ENCODE results near the gene SOCS7. TPM values are rescaled to one million over a fixed set of nuclear protein-coding genes. Genes with fewer than 3 reads are reported as not detected.

Gene SOCS7
- total and polyA plus RNA-seq, 2 experiments from 2014 or later = 2.7 to 15.9 TPM

GRCh38 chr17:38430822-38431221 is 79.2 kb downstream of the SOCS7 start:
- Histone ChIP-seq H3K79me2 (peaks cover 4% of the 10 kb centered on the region), H3K4me2 (no peak overlapping the region)
- WGBS (ENCODE audit: low lambda C conversion rate, missing lambda C conversion rate) = 89% methylated on average over 2 of the region's 2 CpGs

GRCh38 chr17:38431346-38432145 is 79.9 kb downstream of the SOCS7 start:
- Histone ChIP-seq H3K36me3 (replicated peaks; ENCODE audit: insufficient read depth, low read depth) (no peaks in the 10 kb centered on the region), H3K9me2 (replicated peaks; ENCODE audit: insufficient read depth) (no peaks in the 10 kb centered on the region), H3K9me3 (ENCODE audit: low read depth) (no peaks in the 10 kb centered on the region), H4K20me1 (ENCODE audit: insufficient read depth, poor library complexity, severe bottlenecking) (peaks cover 5% of the 10 kb centered on the region), H3K79me2 (peaks cover 4% of the 10 kb centered on the region), H3K27me3 (no peaks in the 10 kb centered on the region), H3K4me3 (no peak overlapping the region), H2AFZ (no peak overlapping the region), H3K4me2 (no peak overlapping the region), H3K27ac (no peak overlapping the region), H3K4me1 (ENCODE audit: insufficient read depth) (peaks cover 13% of the 10 kb centered on the region)
- WGBS (ENCODE audit: low lambda C conversion rate, missing lambda C conversion rate) = 89% methylated on average over 10 of the region's 10 CpGs
- TF ChIP-seq EZH2phosphoT487 (IDR thresholded peaks at IDR 0.05; ENCODE audit: low read depth, severe bottlenecking, unreplicated experiment) (no peak), EZH2 (IDR thresholded peaks at IDR 0.05; ENCODE audit: borderline replicate concordance) (no peak)
- TF ChIP-seq, protein P1, sequence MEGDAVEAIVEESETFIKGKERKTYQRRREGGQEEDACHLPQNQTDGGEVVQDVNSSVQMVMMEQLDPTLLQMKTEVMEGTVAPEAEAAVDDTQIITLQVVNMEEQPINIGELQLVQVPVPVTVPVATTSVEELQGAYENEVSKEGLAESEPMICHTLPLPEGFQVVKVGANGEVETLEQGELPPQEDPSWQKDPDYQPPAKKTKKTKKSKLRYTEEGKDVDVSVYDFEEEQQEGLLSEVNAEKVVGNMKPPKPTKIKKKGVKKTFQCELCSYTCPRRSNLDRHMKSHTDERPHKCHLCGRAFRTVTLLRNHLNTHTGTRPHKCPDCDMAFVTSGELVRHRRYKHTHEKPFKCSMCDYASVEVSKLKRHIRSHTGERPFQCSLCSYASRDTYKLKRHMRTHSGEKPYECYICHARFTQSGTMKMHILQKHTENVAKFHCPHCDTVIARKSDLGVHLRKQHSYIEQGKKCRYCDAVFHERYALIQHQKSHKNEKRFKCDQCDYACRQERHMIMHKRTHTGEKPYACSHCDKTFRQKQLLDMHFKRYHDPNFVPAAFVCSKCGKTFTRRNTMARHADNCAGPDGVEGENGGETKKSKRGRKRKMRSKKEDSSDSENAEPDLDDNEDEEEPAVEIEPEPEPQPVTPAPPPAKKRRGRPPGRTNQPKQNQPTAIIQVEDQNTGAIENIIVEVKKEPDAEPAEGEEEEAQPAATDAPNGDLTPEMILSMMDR (IDR thresholded peaks at IDR 0.05; ENCODE audit: poor library complexity) = no peak
- no peak for DNase-seq (ENCODE audit: low spot score)

More at GRCh38 chr17:38430822-38431221, 79.2 kb downstream of the SOCS7 start:
- no peaks in the 10 kb centered on the region for H3K36me3 ChIP-seq (replicated peaks; ENCODE audit: insufficient read depth, low read depth)
- H3K4me1 ChIP-seq (ENCODE audit: insufficient read depth) = peaks cover 13% of the 10 kb centered on the region
- H3K27ac ChIP-seq = no peak overlapping the region
- no peak for DNase-seq (ENCODE audit: low spot score)
- H3K9me3 ChIP-seq (ENCODE audit: low read depth) = no peaks in the 10 kb centered on the region
- no peak overlapping the region for H3K4me3 ChIP-seq
- peaks cover 2% of the 10 kb centered on the region for H4K20me1 ChIP-seq (ENCODE audit: insufficient read depth, poor library complexity, severe bottlenecking)
- H3K9me2 ChIP-seq (replicated peaks; ENCODE audit: insufficient read depth) = no peaks in the 10 kb centered on the region
- TF ChIP-seq EZH2phosphoT487 (IDR thresholded peaks at IDR 0.05; ENCODE audit: low read depth, severe bottlenecking, unreplicated experiment) (no peak), EZH2 (IDR thresholded peaks at IDR 0.05; ENCODE audit: borderline replicate concordance) (no peak)
- TF ChIP-seq, protein P1 (IDR thresholded peaks at IDR 0.05; ENCODE audit: poor library complexity) = no peak
- H2AFZ ChIP-seq = no peak overlapping the region
- no peaks in the 10 kb centered on the region for H3K27me3 ChIP-seq

GRCh38 chr17:38434178-38434665 is 82.6 kb downstream of the SOCS7 start:
- no peak overlapping the region for H2AFZ ChIP-seq
- TF ChIP-seq, protein P1 (IDR thresholded peaks at IDR 0.05; ENCODE audit: poor library complexity) = no peak
- TF ChIP-seq EZH2 (IDR thresholded peaks at IDR 0.05; ENCODE audit: borderline replicate concordance) (no peak), EZH2phosphoT487 (IDR thresholded peaks at IDR 0.05; ENCODE audit: low read depth, severe bottlenecking, unreplicated experiment) (no peak)
- H3K36me3 ChIP-seq (replicated peaks; ENCODE audit: insufficient read depth, low read depth) = no peaks in the 10 kb centered on the region
- H3K4me3 ChIP-seq = no peak overlapping the region
- peaks cover 5% of the 10 kb centered on the region for H4K20me1 ChIP-seq (ENCODE audit: insufficient read depth, poor library complexity, severe bottlenecking)
- no peaks in the 10 kb centered on the region for H3K9me3 ChIP-seq (ENCODE audit: low read depth)
- peaks cover 1% of the 10 kb centered on the region for H3K4me1 ChIP-seq (ENCODE audit: insufficient read depth)
- DNase-seq (ENCODE audit: low spot score) = no peak
- WGBS (ENCODE audit: low lambda C conversion rate, missing lambda C conversion rate) = 90% methylated on average over 21 of the region's 21 CpGs
- no peaks in the 10 kb centered on the region for H3K9me2 ChIP-seq (replicated peaks; ENCODE audit: insufficient read depth)
- H3K79me2 ChIP-seq = peaks cover 4% of the 10 kb centered on the region
- no peak overlapping the region for H3K27ac ChIP-seq
- no peak overlapping the region for H3K4me2 ChIP-seq
- no peaks in the 10 kb centered on the region for H3K27me3 ChIP-seq

Data from hepatocyte (in vitro differentiated cells).